ENCODE results near the gene RAB8B.

GRCh38 chr15:63140936-63141335, 48.5 kb upstream of the RAB8B start:
- TF ChIP-seq POLR2AphosphoS5 (IDR thresholded peaks at IDR 0.05; ENCODE audit: borderline replicate concordance, low read depth, low read length) (no peak), EZH2 (IDR thresholded peaks at IDR 0.05) (no peak)

Data from SK-N-MC (cell line).